Thoracic aorta (tissue), 2 donors: ENCODE data around the gene AKAP6. TPM values are rescaled to one million over a fixed set of nuclear protein-coding genes. Genes with fewer than 3 reads are reported as not detected.

Experiments used
- ATAC-seq: fragments of 150-250 bp; one replicate; pipeline ENCODE4 v1.8.0; 2017; ENCODE audit warnings: low read depth; ENCODE audit not compliant: insufficient number of reproducible peaks, low FRiP score
- DNase-seq: peaks from one replicate; pipeline ENCODE4 v3.0.0-alpha.2; 2020; ENCODE audit warnings: low spot score
- H3K27ac ChIP-seq, 2 donors: fragments of 200-600 bp; sonication (generic); 1 replicate in 1 of 2; 2 replicates in 1 of 2; pipeline ENCODE4 v1.5.1; 2016; ENCODE audit warnings: mild to moderate bottlenecking in 2 of 2, moderate library complexity in 2 of 2
- H3K27me3 ChIP-seq: fragments of 200-600 bp; sonication (generic); replicated peaks from 2 replicates; pipeline ENCODE4 v1.6.0; 2016; ENCODE audit warnings: mild to moderate bottlenecking; ENCODE audit not compliant: insufficient read depth
- H3K36me3 ChIP-seq: fragments of 200-600 bp; sonication (generic); one replicate; pipeline ENCODE4 v1.5.1; 2016
- H3K4me1 ChIP-seq, 2 donors: fragments of 200-600 bp; sonication (generic); 1 replicate in 1 of 2; 2 replicates in 1 of 2; pipeline versions ENCODE4 v1.5.1 to v1.6.0; 2016; ENCODE audit warnings: low read depth in 2 of 2, mild to moderate bottlenecking in 1 of 2; ENCODE audit not compliant: control insufficient read depth in 1 of 2
- H3K4me3 ChIP-seq: fragments of 200-600 bp; sonication (generic); 2 replicates; pipeline ENCODE4 v1.5.1; 2016; ENCODE audit warnings: mild to moderate bottlenecking
- H3K9me3 ChIP-seq: fragments of 200-600 bp; sonication (generic); 2 replicates; pipeline ENCODE4 v1.5.1; 2016
- total RNA-seq, 2 donors: library from RNA; depleted of rRNA; stranded (reverse); fragments of >200 nt; gene quantifications; one replicate each; pipeline versions ENCODE4 v1.1.0 to v1.2.3, GENCODE V29; 2016
- TF ChIP-seq, protein P1 (sequence below): fragments of 200-600 bp; sonication (generic); IDR thresholded peaks from one replicate; pipeline ENCODE4 v1.5.1; 2019; ENCODE audit warnings: antibody characterized with exemption

Gene AKAP6
- total RNA-seq, 2 donors from 2014 or later: 78.9 to 104 TPM

DNA sequence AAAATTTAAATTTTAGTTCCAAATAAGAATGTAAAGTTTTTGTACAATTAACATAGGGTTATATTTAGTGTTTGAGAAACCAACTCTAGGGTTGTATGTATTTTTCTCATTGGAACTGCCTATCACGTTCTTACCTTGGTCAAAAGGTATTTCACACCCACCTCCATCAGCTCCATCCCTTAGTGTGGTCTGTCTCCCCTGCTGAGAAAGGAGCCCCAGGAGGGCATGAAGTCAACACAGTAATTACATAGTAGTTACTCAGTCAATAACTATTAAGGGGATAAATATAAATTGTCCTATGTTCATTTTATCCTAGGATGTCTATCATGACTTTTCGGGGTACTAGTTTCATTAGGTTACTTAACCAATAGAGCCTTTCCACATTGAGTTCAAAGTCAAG lies 106.3 kb downstream of the AKAP6 start:
- no peak for DNase-seq
- TF ChIP-seq, protein P1, sequence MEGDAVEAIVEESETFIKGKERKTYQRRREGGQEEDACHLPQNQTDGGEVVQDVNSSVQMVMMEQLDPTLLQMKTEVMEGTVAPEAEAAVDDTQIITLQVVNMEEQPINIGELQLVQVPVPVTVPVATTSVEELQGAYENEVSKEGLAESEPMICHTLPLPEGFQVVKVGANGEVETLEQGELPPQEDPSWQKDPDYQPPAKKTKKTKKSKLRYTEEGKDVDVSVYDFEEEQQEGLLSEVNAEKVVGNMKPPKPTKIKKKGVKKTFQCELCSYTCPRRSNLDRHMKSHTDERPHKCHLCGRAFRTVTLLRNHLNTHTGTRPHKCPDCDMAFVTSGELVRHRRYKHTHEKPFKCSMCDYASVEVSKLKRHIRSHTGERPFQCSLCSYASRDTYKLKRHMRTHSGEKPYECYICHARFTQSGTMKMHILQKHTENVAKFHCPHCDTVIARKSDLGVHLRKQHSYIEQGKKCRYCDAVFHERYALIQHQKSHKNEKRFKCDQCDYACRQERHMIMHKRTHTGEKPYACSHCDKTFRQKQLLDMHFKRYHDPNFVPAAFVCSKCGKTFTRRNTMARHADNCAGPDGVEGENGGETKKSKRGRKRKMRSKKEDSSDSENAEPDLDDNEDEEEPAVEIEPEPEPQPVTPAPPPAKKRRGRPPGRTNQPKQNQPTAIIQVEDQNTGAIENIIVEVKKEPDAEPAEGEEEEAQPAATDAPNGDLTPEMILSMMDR: no peak
- Histone ChIP-seq H3K4me3 (peak overlapping the region; percentile 74), H3K27ac (peak overlapping the region; percentile 87 to 96), H3K27me3 (no peaks in the 10 kb centered on the region), H3K4me1 (peaks cover 7 to 37% of the 10 kb centered on the region in 2 donors), H3K36me3 (no peaks in the 10 kb centered on the region), H3K9me3 (no peaks in the 10 kb centered on the region)
- ATAC-seq: no peak

DNA sequence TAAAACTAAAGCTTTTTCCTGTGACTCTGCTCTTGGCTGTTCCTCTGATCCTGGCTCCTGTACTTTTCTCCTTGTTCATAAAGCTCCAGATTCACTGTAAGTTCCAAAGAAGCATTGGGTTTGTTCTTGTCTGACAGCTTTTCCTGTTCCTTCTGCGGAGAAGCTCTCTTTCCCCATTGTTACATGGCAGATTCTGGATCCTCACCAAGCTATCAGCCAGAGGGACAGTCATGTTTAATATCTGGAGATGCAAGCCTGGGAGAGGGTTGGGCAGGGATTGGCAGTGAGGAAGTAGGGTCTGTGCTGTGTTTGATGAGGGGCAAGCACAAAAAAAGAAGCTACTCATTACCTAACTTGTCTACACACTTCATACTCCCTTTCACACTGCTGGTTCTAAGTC lies 107.9 kb downstream of the AKAP6 start:
- no peaks in the 10 kb centered on the region for H3K9me3 ChIP-seq
- peaks cover 7 to 37% of the 10 kb centered on the region in 2 donors for H3K4me1 ChIP-seq
- DNase-seq: no peak
- TF ChIP-seq, protein P1: no peak
- peak overlapping the region; percentile 57 to 96 for H3K27ac ChIP-seq
- H3K4me3 ChIP-seq: peak overlapping the region; percentile 74
- no peaks in the 10 kb centered on the region for H3K36me3 ChIP-seq
- no peaks in the 10 kb centered on the region for H3K27me3 ChIP-seq
- ATAC-seq: no peak

DNA sequence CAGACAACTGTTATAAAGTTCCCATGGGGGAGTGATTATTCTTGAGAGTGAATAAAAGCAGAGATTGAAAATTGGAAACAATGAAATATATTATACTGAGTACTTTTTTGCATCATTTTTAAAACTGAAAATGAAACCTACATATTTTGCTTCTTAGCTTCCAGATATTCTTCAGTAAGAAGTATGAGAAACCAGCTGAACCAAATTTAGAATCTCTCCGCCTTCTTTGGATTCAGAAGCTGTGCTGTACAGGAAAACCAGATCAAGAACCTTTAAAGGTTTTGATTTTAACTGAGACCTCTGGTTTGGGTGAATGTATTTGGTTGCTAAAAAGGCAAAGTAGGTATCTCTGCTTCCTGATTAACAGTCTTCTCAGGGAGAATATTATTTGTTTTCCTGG lies 109.4 kb downstream of the AKAP6 start:
- Histone ChIP-seq H3K27me3 (no peaks in the 10 kb centered on the region), H3K4me3 (peak overlapping the region; percentile 74)
- TF ChIP-seq, protein P1: no peak

DNA sequence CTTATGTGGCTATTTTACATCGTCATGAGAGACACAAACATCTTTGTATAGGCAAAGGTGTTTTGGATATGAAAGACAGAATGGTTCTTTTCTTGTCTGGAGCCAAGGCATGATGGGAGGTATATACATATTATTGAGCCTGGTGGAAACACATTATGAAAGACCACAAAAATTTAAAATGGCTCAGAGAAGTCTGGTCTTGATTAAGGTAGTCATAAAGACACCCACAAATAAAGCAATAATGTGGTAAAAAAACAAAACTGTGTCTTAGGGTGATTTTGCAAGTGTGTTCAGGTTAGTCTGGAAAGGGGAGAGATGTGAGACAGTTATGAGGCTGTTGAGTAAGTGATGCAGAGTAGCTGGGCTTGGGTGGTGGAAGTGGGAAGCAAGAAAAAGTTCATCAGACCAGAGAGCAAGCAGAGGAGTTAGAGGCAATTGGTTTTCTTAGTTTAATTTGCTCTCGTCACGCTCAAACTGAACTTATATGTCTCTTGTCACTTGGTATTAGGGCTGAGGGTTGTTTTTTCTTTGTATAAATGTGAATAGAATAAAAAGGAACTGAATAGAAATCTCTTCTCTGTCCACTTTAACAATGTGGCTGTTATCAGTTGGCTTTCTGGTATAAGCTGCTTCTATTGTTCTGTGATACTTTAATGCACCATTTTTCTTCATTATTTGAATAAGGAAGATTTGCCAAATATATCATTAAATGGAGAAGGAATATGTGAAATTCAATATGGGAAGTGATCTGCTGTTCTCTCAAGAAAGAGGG lies 115.0 kb downstream of the AKAP6 start:
- no peaks in the 10 kb centered on the region for H3K27me3 ChIP-seq
- H3K27ac ChIP-seq: no peak overlapping the region
- TF ChIP-seq, protein P1: no peak
- no peak overlapping the region for H3K4me3 ChIP-seq
- peaks cover 21 to 74% of the 10 kb centered on the region in 2 donors for H3K4me1 ChIP-seq
- ATAC-seq (no peak), DNase-seq (no peak)
- no peaks in the 10 kb centered on the region for H3K36me3 ChIP-seq
- no peaks in the 10 kb centered on the region for H3K9me3 ChIP-seq

More for the DNA sequence above, 109.4 kb downstream of the AKAP6 start:
- Histone ChIP-seq H3K36me3 (no peaks in the 10 kb centered on the region), H3K27ac (peak overlapping the region; percentile 57 to 96), H3K4me1 (peaks cover 7 to 45% of the 10 kb centered on the region in 2 donors), H3K9me3 (no peaks in the 10 kb centered on the region)
- DNase-seq (no peak), ATAC-seq (no peak)

DNA sequence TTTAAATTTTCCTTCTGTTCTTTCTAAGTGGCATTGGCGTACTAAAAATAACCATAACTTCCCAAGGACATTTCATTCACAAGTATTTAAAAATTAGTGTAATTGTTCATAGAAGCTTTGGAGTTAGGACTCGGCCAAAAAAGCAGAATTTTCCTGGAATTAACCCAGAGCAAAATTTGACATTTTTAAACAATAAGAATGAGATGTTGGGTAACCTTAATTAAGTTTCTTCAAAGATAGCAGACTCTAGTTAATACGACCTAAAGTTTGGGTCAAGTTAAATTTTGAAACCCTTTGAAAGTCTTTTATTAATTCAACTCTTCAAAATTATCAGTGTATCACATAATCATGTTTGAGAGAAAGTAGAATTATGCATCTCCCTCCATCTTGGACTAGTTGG lies 118.3 kb downstream of the AKAP6 start:
- no peak overlapping the region for H3K4me3 ChIP-seq

More for the DNA sequence above, 118.3 kb downstream of the AKAP6 start:
- peak overlapping the region; percentile 14 to 33 for H3K27ac ChIP-seq
- peaks cover 26 to 84% of the 10 kb centered on the region in 2 donors for H3K4me1 ChIP-seq
- no peaks in the 10 kb centered on the region for H3K9me3 ChIP-seq
- TF ChIP-seq, protein P1: no peak
- ATAC-seq (no peak), DNase-seq (no peak)
- H3K36me3 ChIP-seq: no peaks in the 10 kb centered on the region
- H3K27me3 ChIP-seq: no peaks in the 10 kb centered on the region
